ENCODE data around the gene NPAS3.

- TF ChIP-seq CTCF (IDR thresholded peaks at IDR 0.05) (no peak), POLR2A (IDR thresholded peaks at IDR 0.05) (no peak), EP300 (IDR thresholded peaks at IDR 0.05) (no peak)
These were observed 642.2 kb downstream of the NPAS3 start for GRCh38 chr14:33580841-33581240.

All from sigmoid colon (tissue), 4 donors.